Loucy (cell line): ENCODE data around the gene RD3L.

Source experiments
- H2AFZ ChIP-seq: fragments of 200-600 bp; sonication (generic); 2 replicates; pipeline ENCODE4 v1.6.0; 2016; ENCODE audit warnings: antibody characterized with exemption, mild to moderate bottlenecking, low read length, moderate library complexity
- H3F3A ChIP-seq: fragments of 200-600 bp; 2 replicates; pipeline ENCODE4 v1.6.0; 2016; ENCODE audit warnings: antibody characterized with exemption, low read depth, mild to moderate bottlenecking
- H3K27me3 ChIP-seq: fragments of 200-600 bp; sonication (generic); 2 replicates; pipeline ENCODE4 v1.6.1; 2014; ENCODE audit warnings: low read length, mild to moderate bottlenecking; ENCODE audit not compliant: insufficient read depth, poor library complexity, severe bottlenecking
- H3K36me3 ChIP-seq: fragments of 200-600 bp; sonication (generic); 2 replicates; pipeline ENCODE4 v1.6.1; 2016; ENCODE audit warnings: low read length; ENCODE audit not compliant: insufficient read depth
- H3K4me1 ChIP-seq: fragments of 200-600 bp; sonication (generic); 2 replicates; pipeline ENCODE4 v1.5.1; 2014; ENCODE audit warnings: low read length, mild to moderate bottlenecking; ENCODE audit not compliant: insufficient read depth, poor library complexity, severe bottlenecking
- H3K4me2 ChIP-seq: fragments of 200-600 bp; sonication (generic); 2 replicates; pipeline ENCODE4 v1.6.0; 2014; ENCODE audit warnings: antibody characterized with exemption, low read length, low read depth, mild to moderate bottlenecking; ENCODE audit not compliant: poor library complexity, severe bottlenecking
- H3K4me3 ChIP-seq: fragments of 200-600 bp; sonication (generic); 2 replicates; pipeline ENCODE4 v1.5.1; 2014; ENCODE audit warnings: low read length, mild to moderate bottlenecking, mixed read lengths; ENCODE audit not compliant: poor library complexity, severe bottlenecking
- H3K79me2 ChIP-seq: fragments of 200-600 bp; sonication (generic); 2 replicates; pipeline ENCODE4 v1.6.1; 2014; ENCODE audit warnings: low read length; ENCODE audit not compliant: insufficient read depth
- H3K9ac ChIP-seq: fragments of 200-600 bp; sonication (generic); 2 replicates; pipeline ENCODE4 v1.6.0; 2014; ENCODE audit warnings: mild to moderate bottlenecking, low read depth, low read length, moderate library complexity; ENCODE audit not compliant: poor library complexity, severe bottlenecking
- H3K9me2 ChIP-seq: fragments of 200-600 bp; sonication (generic); replicated peaks from 2 replicates; pipeline ENCODE4 v1.6.1; 2016; ENCODE audit warnings: low read depth, low read length, mixed read lengths
- H3K9me3 ChIP-seq: fragments of 200-600 bp; sonication (generic); 2 replicates; pipeline ENCODE4 v1.6.1; 2014; ENCODE audit warnings: mild to moderate bottlenecking, antibody characterized with exemption, low read length, low read depth; ENCODE audit not compliant: insufficient read depth
- H4K20me1 ChIP-seq: fragments of 200-600 bp; sonication (generic); 2 replicates; pipeline ENCODE4 v1.6.0; 2014; ENCODE audit warnings: antibody characterized with exemption, low read length, mild to moderate bottlenecking; ENCODE audit not compliant: insufficient read depth, poor library complexity, severe bottlenecking
- CTCF ChIP-seq: fragments of 200-600 bp; sonication (generic); conservative IDR thresholded peaks from 2 replicates; pipeline ENCODE4 v1.5.1; 2014; ENCODE audit warnings: mild to moderate bottlenecking, antibody characterized with exemption, low read length
- EZH2phosphoT487 ChIP-seq: fragments of 200-600 bp; IDR thresholded peaks from 2 replicates; pipeline ENCODE4 v1.6.1; 2018; ENCODE audit warnings: antibody characterized with exemption, mild to moderate bottlenecking, moderate library complexity, borderline replicate concordance

RD3L gene

DNA sequence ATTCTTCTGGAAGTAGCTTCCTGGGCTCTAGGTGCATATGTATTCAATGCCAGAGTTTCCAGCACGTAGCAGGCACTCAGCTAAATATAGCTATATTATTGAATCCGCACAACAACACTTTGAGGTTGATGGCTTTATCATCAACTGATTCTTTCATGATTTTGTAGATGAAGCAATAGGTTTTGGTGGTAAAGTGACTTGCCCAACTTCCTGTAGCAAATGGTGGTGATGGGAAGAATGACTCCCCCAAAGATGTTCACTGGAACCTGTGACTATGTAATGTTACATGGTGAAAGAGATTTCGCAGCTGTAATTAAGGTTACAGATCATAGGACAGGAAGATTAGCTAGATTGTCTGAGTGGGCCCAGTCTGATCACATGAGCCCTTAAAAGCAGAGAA is 10.9 kb downstream of the RD3L start:
- no peaks in the 10 kb centered on the region for H3K9me3 ChIP-seq
- no peak overlapping the region for H3K4me2 ChIP-seq
- H3K79me2 ChIP-seq: no peaks in the 10 kb centered on the region
- no peaks in the 10 kb centered on the region for H3K27me3 ChIP-seq
- H3F3A ChIP-seq: no peaks in the 10 kb centered on the region
- no peaks in the 10 kb centered on the region for H3K9me2 ChIP-seq
- TF ChIP-seq CTCF (no peak), EZH2phosphoT487 (no peak)
- peaks cover 16% of the 10 kb centered on the region for H3K4me1 ChIP-seq
- no peaks in the 10 kb centered on the region for H4K20me1 ChIP-seq
- H3K36me3 ChIP-seq: no peaks in the 10 kb centered on the region
- peak overlapping the region; percentile 7; the same call in 1 of the 2 replicates for H2AFZ ChIP-seq
- no peak overlapping the region for H3K4me3 ChIP-seq
- no peak overlapping the region for H3K9ac ChIP-seq

DNA sequence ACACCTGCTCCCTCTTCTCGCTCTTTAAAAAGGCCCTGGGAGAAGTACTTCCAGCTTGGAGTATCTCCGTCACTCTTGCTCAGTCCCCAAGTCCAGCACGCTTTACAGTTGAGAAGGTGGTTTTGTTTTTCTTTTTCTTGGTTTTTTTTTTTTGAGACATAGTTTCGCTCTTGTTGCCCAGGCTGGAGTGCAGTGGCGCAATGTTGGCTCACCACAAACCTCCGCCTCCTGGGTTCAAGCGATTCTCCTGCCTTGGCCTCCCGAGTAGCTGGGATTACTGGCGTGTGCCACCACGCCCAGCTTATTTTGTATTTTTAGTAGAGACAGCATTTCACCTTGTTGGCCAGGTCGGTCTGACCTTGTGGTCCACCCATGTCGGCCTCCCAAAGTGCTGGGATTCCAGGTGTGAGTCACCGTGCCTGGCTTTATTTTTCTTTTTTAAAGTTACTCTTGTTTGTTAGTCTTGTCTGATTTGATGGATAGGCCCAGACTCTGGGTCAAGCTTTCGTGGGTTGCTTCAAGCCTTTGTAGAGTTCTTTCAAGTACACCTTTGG is 12.2 kb downstream of the RD3L start:
- Histone ChIP-seq H2AFZ (no peak overlapping the region), H3K79me2 (no peaks in the 10 kb centered on the region), H3K9me3 (no peaks in the 10 kb centered on the region), H3K4me1 (peaks cover 16% of the 10 kb centered on the region), H3K27me3 (no peaks in the 10 kb centered on the region), H4K20me1 (no peaks in the 10 kb centered on the region), H3K36me3 (no peaks in the 10 kb centered on the region), H3K4me2 (no peak overlapping the region), H3F3A (no peaks in the 10 kb centered on the region), H3K9me2 (no peaks in the 10 kb centered on the region), H3K9ac (no peak overlapping the region), H3K4me3 (no peak overlapping the region)
- TF ChIP-seq CTCF (no peak), EZH2phosphoT487 (no peak)

DNA sequence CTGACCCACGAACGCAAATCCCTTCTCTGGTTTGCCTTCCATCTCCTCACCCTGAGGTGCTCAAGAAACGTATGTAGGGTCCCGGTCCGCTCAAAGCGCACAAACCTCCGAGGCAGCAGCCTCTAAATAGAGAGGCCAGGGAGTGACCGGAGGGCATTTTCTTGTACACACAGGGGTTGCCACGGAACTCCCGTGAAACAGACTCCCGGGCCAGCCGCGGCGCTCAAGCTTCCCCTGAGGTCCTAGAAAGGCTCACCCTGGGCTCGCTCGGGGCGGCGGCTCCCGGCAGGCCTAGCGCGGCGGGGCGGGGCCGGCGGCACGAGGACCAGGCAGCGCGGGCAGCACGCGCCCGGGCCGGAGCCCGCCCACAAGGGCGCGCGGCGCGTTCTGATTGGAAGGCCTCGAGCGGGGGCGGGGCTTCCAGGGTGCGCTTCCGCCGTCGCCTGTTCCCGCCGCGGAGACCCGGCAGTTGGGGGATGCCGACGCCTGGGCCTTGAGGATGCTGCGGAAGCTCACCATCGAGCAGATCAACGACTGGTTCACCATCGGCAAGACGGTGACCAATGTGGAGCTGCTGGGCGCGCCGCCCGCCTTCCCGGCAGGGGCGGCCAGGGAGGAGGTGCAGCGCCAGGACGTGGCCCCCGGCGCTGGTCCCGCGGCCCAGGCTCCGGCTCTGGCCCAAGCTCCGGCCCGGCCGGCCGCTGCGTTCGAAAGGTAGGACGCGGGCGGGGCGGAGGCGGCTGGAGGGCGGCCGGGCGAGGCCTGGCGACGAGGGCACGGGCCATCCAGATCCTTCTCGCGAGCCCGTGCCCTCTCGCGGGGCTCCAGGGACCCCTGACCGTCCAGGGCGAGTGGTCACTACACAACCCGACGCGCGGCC is 14.1 kb downstream of the RD3L start, which contains the start of gene TDRD9:
TDRD9 (plus strand) TSS at position 446 of the 880 bp plus-strand sequence; CDS start at position 500, 54 bp downstream.
- Histone ChIP-seq H3K9ac (no peak within 1 kb of the TSS), H3F3A (no peaks in the 10 kb centered on the region; the same call in 1 of the 2 replicates), H3K4me1 (peaks cover 15% of the 10 kb centered on the region), H2AFZ (no peak within 1 kb of the TSS), H3K36me3 (no peaks in the 10 kb centered on the region), H3K9me3 (no peaks in the 10 kb centered on the region), H3K4me3 (no peak within 1 kb of the TSS), H4K20me1 (no peaks in the 10 kb centered on the region), H3K4me2 (no peak within 1 kb of the TSS), H3K79me2 (no peaks in the 10 kb centered on the region), H3K9me2 (no peaks in the 10 kb centered on the region), H3K27me3 (no peaks in the 10 kb centered on the region)
- TF ChIP-seq EZH2phosphoT487 (no peak), CTCF (no peak)
